ENCODE measurements around the gene SEMA6A. TPM values are rescaled to one million over a fixed set of nuclear protein-coding genes. Genes with fewer than 3 reads are reported as not detected.

SEMA6A gene
- polyA plus RNA-seq, 2 of the 4 experiments (the other 2 are of a cell fraction) = 0.01 TPM; not detected in 1

DNA sequence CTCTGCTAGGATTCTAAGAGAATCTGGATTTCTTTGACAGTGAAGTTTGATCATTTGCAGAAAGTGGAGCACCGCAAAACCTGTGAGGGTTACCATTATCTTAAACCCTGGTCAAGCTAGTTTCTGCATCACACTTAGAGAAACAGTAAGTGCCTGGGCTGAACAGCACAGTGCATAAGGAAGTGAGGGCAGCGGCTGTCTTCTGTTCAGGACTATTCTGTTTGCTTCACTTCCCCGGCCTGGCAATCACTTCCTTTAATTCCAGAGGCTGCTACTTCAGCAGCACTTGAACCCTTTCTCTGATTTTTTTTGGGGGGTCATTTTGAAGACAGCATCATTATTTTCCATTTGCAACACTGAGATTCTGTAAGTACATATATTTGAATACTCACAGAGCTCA lies 32.0 kb downstream of the SEMA6A start:
- ChIA-PET POLR2A (no interaction called here), CTCF (no interaction called here)
- TF ChIP-seq BCL3 (IDR thresholded peaks at IDR 0.05) (no peak), RCOR1 (IDR thresholded peaks at IDR 0.05; ENCODE audit: low read depth, low read length) (no peak), TP53 (CRISPR knock-in tag; IDR thresholded peaks at IDR 0.05) (no peak), USF2 (IDR thresholded peaks at IDR 0.05) (no peak), EP300 (IDR thresholded peaks at IDR 0.05) (no peak)
- DNase-seq (ENCODE audit: low read depth in 1 of 2, low spot score in 1 of 2) = no peak
- ATAC-seq = no peak
- no peak overlapping the region for H3K4me2 ChIP-seq
- peaks cover 11% of the 10 kb centered on the region; the same call in 1 of the 3 replicates for H3K9me3 ChIP-seq
- no peak overlapping the region for H3K4me3 ChIP-seq
- WGBS (ENCODE audit: missing lambda C conversion rate) = 37% methylated on average over 3 of the region's 3 CpGs
- H3K27ac ChIP-seq = no peak overlapping the region
- FAIRE-seq = no peak
- H3K4me1 ChIP-seq = no peaks in the 10 kb centered on the region

- CTCF ChIA-PET = no interaction called here
- no peak overlapping the region for H3K4me3 ChIP-seq
- DNase-seq (ENCODE audit: low read depth in 1 of 2, low spot score in 1 of 2) (no peak), ATAC-seq (no peak), FAIRE-seq (no peak)
- H3K4me1 ChIP-seq = no peaks in the 10 kb centered on the region
- TF ChIP-seq SMC3 (IDR thresholded peaks at IDR 0.05) (no peak), CBX8 (IDR thresholded peaks at IDR 0.05) (no peak), BCL3 (IDR thresholded peaks at IDR 0.05) (no peak), RFX5 (IDR thresholded peaks at IDR 0.05) (no peak), ELK1 (IDR thresholded peaks at IDR 0.05; ENCODE audit: low read depth, low read length) (no peak), HMGXB4 (CRISPR knock-in tag; IDR thresholded peaks at IDR 0.05; ENCODE audit: borderline replicate concordance) (no peak), FOSL2 (IDR thresholded peaks at IDR 0.05) (no peak), FOSL2 (CRISPR knock-in tag; IDR thresholded peaks at IDR 0.05) (no peak), HOXB13 (CRISPR knock-in tag; IDR thresholded peaks at IDR 0.05; ENCODE audit: low read depth) (no peak), EP300 (IDR thresholded peaks at IDR 0.05) (no peak), JUN (IDR thresholded peaks at IDR 0.05) (no peak)
- POLR2A ChIA-PET = no interaction called here
- H3K27ac ChIP-seq = no peak overlapping the region
- WGBS (ENCODE audit: missing lambda C conversion rate) = 25% methylated on average over 3 of the region's 3 CpGs
- no peak overlapping the region for H3K4me2 ChIP-seq
- no peaks in the 10 kb centered on the region for H3K9me3 ChIP-seq
Measured at GRCh38 chr5:116539222-116539621, 35.4 kb downstream of the SEMA6A start.

DNA sequence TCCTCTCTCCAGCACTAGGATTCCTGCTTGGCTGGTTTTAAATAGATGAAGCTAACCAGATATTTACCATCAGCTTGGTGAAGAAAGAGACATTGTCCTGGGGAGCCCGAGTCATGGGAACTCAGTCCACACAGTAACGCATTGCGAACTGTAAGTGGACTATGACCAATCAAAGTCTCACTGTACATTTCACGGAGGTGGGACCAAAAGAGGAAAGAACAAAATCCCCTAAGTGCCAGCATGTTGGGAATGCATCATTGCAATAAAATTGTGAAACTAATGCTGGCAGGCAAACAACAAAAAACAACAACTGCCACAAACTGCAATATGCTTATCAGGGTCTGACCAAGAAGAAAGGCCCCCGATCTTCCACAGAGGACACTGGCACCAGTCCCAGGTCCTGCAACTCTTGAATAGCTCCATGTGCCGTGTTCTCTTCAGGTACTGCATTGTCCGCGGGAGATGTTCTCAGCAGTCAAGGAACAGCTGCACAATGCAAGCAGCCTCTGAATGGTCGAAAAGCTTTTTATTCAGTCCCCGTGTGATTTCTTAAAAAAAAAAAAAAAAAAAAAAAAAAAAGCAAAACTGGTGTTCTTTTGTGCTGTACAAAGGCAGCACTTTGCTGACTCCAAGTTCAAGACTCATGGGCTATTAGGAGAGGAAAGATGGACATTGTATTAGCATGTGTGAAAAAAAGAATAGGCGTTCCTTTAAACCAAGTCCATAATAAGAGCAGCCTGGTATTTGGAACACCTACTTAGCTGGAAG lies 38.1 kb downstream of the SEMA6A start:
- FAIRE-seq = no peak
- H3K9me3 ChIP-seq = no peaks in the 10 kb centered on the region
- DNase-seq (ENCODE audit: low read depth in 1 of 2, low spot score in 1 of 2) = no peak
- no peak for ATAC-seq
- TF ChIP-seq MAFK (IDR thresholded peaks at IDR 0.05; ENCODE audit: partially characterized antibody) = no peak
- TF ChIP-seq PHF8 (IDR thresholded peaks at IDR 0.05; ENCODE audit: borderline replicate concordance, low read depth) = no peak
- no peak for TF ChIP-seq HOXB13 (CRISPR knock-in tag; IDR thresholded peaks at IDR 0.05; ENCODE audit: low read depth)
- TF ChIP-seq EHF (CRISPR knock-in tag; IDR thresholded peaks at IDR 0.05) = no peak
- WGBS (ENCODE audit: missing lambda C conversion rate) = 55% methylated on average over 11 of the region's 11 CpGs
- H3K4me2 ChIP-seq = no peak overlapping the region
- H3K4me3 ChIP-seq = no peak overlapping the region
- ChIA-PET POLR2A (no interaction called here), CTCF (interaction anchor here (0.8 kb wide), 2 partner anchors 16 to 39 kb away, joined by 3 read pairs; no protein-coding TSS in a partner anchor)
- H3K4me1 ChIP-seq = no peaks in the 10 kb centered on the region
- no peak overlapping the region for H3K27ac ChIP-seq

Data from A549 (cell line).